ENCODE data around the gene FAM76B. TPM values are rescaled to one million over a fixed set of nuclear protein-coding genes. Genes with fewer than 3 reads are reported as not detected.

Gene FAM76B
- total RNA-seq, 4 donors from 2014 or later, result 7.0 to 40.4 (median 31.2) TPM

- H3K27me3 ChIP-seq, result no peaks in the 10 kb centered on the region
- H3K4me1 ChIP-seq, result no peaks in the 10 kb centered on the region
- no peak overlapping the region for H3K4me3 ChIP-seq
- in situ Hi-C loops (cut with MboI; ENCODE audit: low pct_ligation_motif_present in 1 of 4, low pct_unique_long_range_greater_than_20kb in 1 of 4, low sequenced_read_pairs in 3 of 4), result no loop called here
- H3K9me3 ChIP-seq, result no peaks in the 10 kb centered on the region
- H3K27ac ChIP-seq, result no peak overlapping the region
- TF ChIP-seq CTCF (IDR thresholded peaks at IDR 0.05) (no peak), EP300 (IDR thresholded peaks at IDR 0.05; ENCODE audit: low read depth) (no peak), POLR2A (IDR thresholded peaks at IDR 0.05) (no peak), POLR2AphosphoS5 (IDR thresholded peaks at IDR 0.05) (no peak)
- intact Hi-C loops (cut with DNase I; ENCODE audit: low total_unique reads), result no loop called here
- H3K36me3 ChIP-seq, result no peaks in the 10 kb centered on the region
- DNase-seq, result no peak
Measured at GRCh38 chr11:95728094-95728493, 61.5 kb downstream of the FAM76B start.

DNA sequence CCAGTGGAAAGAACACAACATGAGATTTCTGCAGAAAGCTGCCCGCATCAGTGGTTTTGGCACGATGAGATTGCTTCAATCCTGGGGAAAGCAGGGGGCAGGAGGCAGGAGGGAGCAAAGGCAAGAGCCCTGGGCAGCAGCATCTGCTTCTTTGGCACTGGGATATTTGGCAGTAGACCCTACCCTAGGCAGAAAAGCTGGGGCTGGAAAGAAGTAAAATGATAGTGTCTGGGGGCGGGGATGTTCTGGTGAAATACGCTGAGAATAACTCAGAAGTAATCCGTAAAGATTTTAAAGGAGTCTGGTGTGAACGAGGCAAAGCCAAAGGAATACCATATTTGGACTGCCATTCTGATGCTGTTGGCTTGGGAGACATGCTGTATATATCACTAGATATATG lies 62.0 kb downstream of the FAM76B start:
- intact Hi-C loops (cut with DNase I; ENCODE audit: low total_unique reads) (no loop called here), in situ Hi-C loops (cut with MboI; ENCODE audit: low pct_ligation_motif_present in 1 of 4, low pct_unique_long_range_greater_than_20kb in 1 of 4, low sequenced_read_pairs in 3 of 4) (no loop called here)
- no peaks in the 10 kb centered on the region for H3K4me1 ChIP-seq
- H3K27me3 ChIP-seq, result no peaks in the 10 kb centered on the region
- no peak overlapping the region for H3K27ac ChIP-seq
- no peak overlapping the region for H3K4me3 ChIP-seq
- H3K36me3 ChIP-seq, result no peaks in the 10 kb centered on the region
- no peak for DNase-seq
- TF ChIP-seq CTCF (IDR thresholded peaks at IDR 0.05) (no peak), POLR2A (IDR thresholded peaks at IDR 0.05) (no peak), EP300 (IDR thresholded peaks at IDR 0.05; ENCODE audit: low read depth) (no peak), POLR2AphosphoS5 (IDR thresholded peaks at IDR 0.05) (no peak)
- H3K9me3 ChIP-seq, result no peaks in the 10 kb centered on the region
- 69 to 85% methylated on average over 6 of the region's 6 CpGs for WGBS, 2 donors (ENCODE audit: low coverage in 1 of 2)

DNA sequence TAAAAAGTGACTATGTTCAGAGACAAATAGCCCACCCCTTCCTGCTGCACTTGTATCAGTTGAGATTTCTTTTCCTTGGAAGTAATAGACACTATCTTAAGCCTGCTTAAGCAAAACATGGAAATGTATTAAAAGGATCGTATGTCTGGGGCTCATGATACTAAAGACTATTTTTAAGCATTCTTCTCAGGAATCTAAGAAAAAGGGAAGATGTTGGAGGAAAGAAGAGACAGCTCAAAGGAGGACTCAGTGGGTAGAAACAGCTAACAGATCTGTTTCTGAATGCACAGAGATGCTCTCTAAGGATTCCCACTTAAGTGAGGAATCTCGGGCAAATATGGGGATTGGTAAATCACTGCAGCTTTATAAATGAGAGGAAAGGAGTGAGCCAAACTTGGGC lies 62.5 kb downstream of the FAM76B start:
- Histone ChIP-seq H3K4me3 (no peak overlapping the region), H3K4me1 (no peaks in the 10 kb centered on the region), H3K36me3 (no peaks in the 10 kb centered on the region), H3K27me3 (no peaks in the 10 kb centered on the region), H3K27ac (no peak overlapping the region), H3K9me3 (no peaks in the 10 kb centered on the region)
- in situ Hi-C loops (cut with MboI; ENCODE audit: low pct_ligation_motif_present in 1 of 4, low pct_unique_long_range_greater_than_20kb in 1 of 4, low sequenced_read_pairs in 3 of 4) (no loop called here), intact Hi-C loops (cut with DNase I; ENCODE audit: low total_unique reads) (no loop called here)
- 68 to 74% methylated on average over 2 of the region's 2 CpGs for WGBS, 2 donors (ENCODE audit: low coverage in 1 of 2)
- no peak for DNase-seq
- no peak for TF ChIP-seq CTCF (IDR thresholded peaks at IDR 0.05)
- no peak for TF ChIP-seq POLR2A (IDR thresholded peaks at IDR 0.05)
- no peak for TF ChIP-seq EP300 (IDR thresholded peaks at IDR 0.05; ENCODE audit: low read depth)
- TF ChIP-seq POLR2AphosphoS5 (IDR thresholded peaks at IDR 0.05), result no peak

DNA sequence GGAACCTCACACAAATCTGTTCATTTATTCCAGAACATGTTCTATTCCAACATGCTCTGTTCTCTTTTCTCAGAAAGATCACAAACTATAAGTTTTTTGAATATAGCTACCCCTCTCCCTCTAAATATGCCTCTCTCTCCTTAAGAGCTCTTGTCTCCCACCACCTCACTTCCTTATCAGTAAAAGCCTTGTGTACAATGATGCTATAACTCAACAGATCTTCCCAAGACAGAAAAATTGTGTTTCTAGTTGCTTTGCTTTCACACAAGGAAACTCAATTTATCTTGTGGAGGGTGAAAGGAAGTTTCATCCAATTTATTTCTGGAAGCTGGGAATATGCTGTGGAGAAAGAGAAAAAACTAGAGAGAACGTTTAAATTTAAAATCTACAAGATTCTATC lies 64.4 kb downstream of the FAM76B start:
- no peak overlapping the region for H3K27ac ChIP-seq
- WGBS, 2 donors (ENCODE audit: low coverage in 1 of 2), result 71 to 83% methylated on average over 1 of the region's 1 CpG
- H3K9me3 ChIP-seq, result no peaks in the 10 kb centered on the region
- DNase-seq, result no peak
- no peak overlapping the region for H3K4me3 ChIP-seq
- TF ChIP-seq CTCF (IDR thresholded peaks at IDR 0.05), result no peak
- no peak for TF ChIP-seq POLR2A (IDR thresholded peaks at IDR 0.05)
- no peak for TF ChIP-seq POLR2AphosphoS5 (IDR thresholded peaks at IDR 0.05)
- TF ChIP-seq EP300 (IDR thresholded peaks at IDR 0.05; ENCODE audit: low read depth), result no peak
- H3K36me3 ChIP-seq, result no peaks in the 10 kb centered on the region
- no peaks in the 10 kb centered on the region for H3K4me1 ChIP-seq
- in situ Hi-C loops (cut with MboI; ENCODE audit: low pct_ligation_motif_present in 1 of 4, low pct_unique_long_range_greater_than_20kb in 1 of 4, low sequenced_read_pairs in 3 of 4), result no loop called here
- H3K27me3 ChIP-seq, result no peaks in the 10 kb centered on the region
- intact Hi-C loops (cut with DNase I; ENCODE audit: low total_unique reads), result no loop called here

Data from transverse colon (tissue), 4 donors.